GM21786 (cell line): Measurements from ENCODE around the gene ALS2.
"Not testable (repeated sequence)": the region's sequence is repeated elsewhere in the genome, so short reads cannot be mapped to it uniquely, and the experiment has no call there.

Experiments used
- ATAC-seq: cut with Tn5 transposase; IDR thresholded peaks from one replicate; pipeline ENCODE4 v1.9.1; 2021; ENCODE audit not compliant: unreplicated experiment

The ALS2 gene

GRCh38 chr2:201680743-201681142 lies 100.0 kb downstream of the ALS2 start:
- ATAC-seq = no peak

GRCh38 chr2:201678401-201678800 lies 102.3 kb downstream of the ALS2 start:
- ATAC-seq = no peak

- ATAC-seq = no peak
These were observed 105.3 kb downstream of the ALS2 start for GRCh38 chr2:201675454-201675853.

GRCh38 chr2:201674794-201675193 lies 105.9 kb downstream of the ALS2 start:
- no peak for ATAC-seq

- ATAC-seq = no peak
These were observed 106.4 kb downstream of the ALS2 start for GRCh38 chr2:201674298-201674697.

- no peak for ATAC-seq
These were observed 107.2 kb downstream of the ALS2 start for GRCh38 chr2:201673546-201673945.

GRCh38 chr2:201671205-201671604 lies 109.5 kb downstream of the ALS2 start:
- not testable (repeated sequence) for ATAC-seq

GRCh38 chr2:201669865-201670264 lies 110.9 kb downstream of the ALS2 start:
- no peak for ATAC-seq

- ATAC-seq = no peak
These were observed 112.3 kb downstream of the ALS2 start for GRCh38 chr2:201668402-201668910.

- no peak for ATAC-seq
These were observed 116.4 kb downstream of the ALS2 start for GRCh38 chr2:201664334-201664733.

GRCh38 chr2:201661366-201661765 lies 119.4 kb downstream of the ALS2 start:
- ATAC-seq = no peak

- no peak for ATAC-seq
These were observed 120.3 kb downstream of the ALS2 start for GRCh38 chr2:201660293-201660895.

- ATAC-seq = no peak
These were observed 124.0 kb downstream of the ALS2 start for GRCh38 chr2:201656740-201657139.

- no peak for ATAC-seq
These were observed 124.6 kb downstream of the ALS2 start for GRCh38 chr2:201656102-201656501.

GRCh38 chr2:201654616-201655384 lies 125.9 kb downstream of the ALS2 start:
- no peak for ATAC-seq

- ATAC-seq = no peak
These were observed 127.5 kb downstream of the ALS2 start for GRCh38 chr2:201653221-201653620.
